Panc1 (cell line): ENCODE data around the gene RNF17.

Experiments used
- CTCF ChIP-seq: fragments of 450-650 bp; IDR thresholded peaks from 2 replicates; pipeline ENCODE4 v1.5.1; 2017; ENCODE audit warnings: mild to moderate bottlenecking
- POLR2AphosphoS5 ChIP-seq: IDR thresholded peaks from 2 replicates; pipeline ENCODE4 v1.6.1; 2012; ENCODE audit warnings: mild to moderate bottlenecking, low read depth, low read length, moderate library complexity
- REST ChIP-seq, 2 experiments: IDR thresholded peaks; 2 replicates each; pipeline ENCODE4 v1.6.1; 2011 to 2012; ENCODE audit warnings: low read depth in 2 of 2, control low read depth in 1 of 2, low read length in 1 of 2, mild to moderate bottlenecking in 1 of 2, moderate library complexity in 1 of 2; ENCODE audit not compliant: insufficient read depth in 1 of 2
- SIN3A ChIP-seq: IDR thresholded peaks from 2 replicates; pipeline ENCODE4 v1.6.1; 2012; ENCODE audit warnings: low read depth, mild to moderate bottlenecking, low read length, moderate library complexity, borderline replicate concordance; ENCODE audit not compliant: insufficient read depth
- TCF7L2 ChIP-seq: IDR thresholded peaks from 2 replicates; pipeline ENCODE4 v1.6.1; 2011; ENCODE audit warnings: mild to moderate bottlenecking, low read depth, low read length, inconsistent platforms

- TF ChIP-seq CTCF (peak; percentile 45), SIN3A (no peak), POLR2AphosphoS5 (no peak), TCF7L2 (no peak), REST (IDR thresholded peaks at IDR 0.05; ENCODE audit: insufficient read depth in 1 of 2, low read depth in 2 of 2, low read length in 1 of 2) (no peak)
Observed at GRCh38 chr13:24741016-24741662, 22.8 kb upstream of the RNF17 start.
